Measurements from ENCODE around the gene SOBP.

The SOBP gene

GRCh38 chr6:107490566-107491137 lies 735 bp downstream of the SOBP start:
- H3K27ac ChIP-seq = no peak overlapping the region

GRCh38 chr6:107491138-107491609 lies 1.3 kb downstream of the SOBP start:
- no peak for TF ChIP-seq CTCF (conservative IDR thresholded peaks at IDR 0.05; ENCODE audit: low read depth, low read length)
- Histone ChIP-seq H3K9ac (peak overlapping the region; percentile 27; the same call in 1 of the 2 replicates), H3K36me3 (ENCODE audit: insufficient read depth) (no peaks in the 10 kb centered on the region), H2AFZ (ENCODE audit: low read depth) (peak overlapping the region; percentile 66; the same call in 1 of the 2 replicates), H3K4me1 (ENCODE audit: low read depth, poor library complexity, severe bottlenecking) (peaks cover 48% of the 10 kb centered on the region), H3K27me3 (ENCODE audit: insufficient read depth, low read depth) (no peaks in the 10 kb centered on the region), H3K4me2 (peak overlapping the region; percentile 88), H3K27ac (no peak overlapping the region), H3K4me3 (IDR thresholded peaks at IDR 0.05; ENCODE audit: insufficient read depth, low read depth, low read length) (no peak overlapping the region), H4K20me1 (ENCODE audit: insufficient read depth) (no peaks in the 10 kb centered on the region), H3K79me2 (ENCODE audit: insufficient read depth, low read depth) (peaks cover 20% of the 10 kb centered on the region; the same call in 1 of the 2 replicates)

More at GRCh38 chr6:107490566-107491137, 735 bp downstream of the SOBP start:
- no peak for TF ChIP-seq CTCF (conservative IDR thresholded peaks at IDR 0.05; ENCODE audit: low read depth, low read length)
- Histone ChIP-seq H3K9ac (peak overlapping the region; percentile 27; the same call in 1 of the 2 replicates), H3K27me3 (ENCODE audit: insufficient read depth, low read depth) (no peaks in the 10 kb centered on the region), H3K79me2 (ENCODE audit: insufficient read depth, low read depth) (peaks cover 20% of the 10 kb centered on the region; the same call in 1 of the 2 replicates), H2AFZ (ENCODE audit: low read depth) (peak overlapping the region; percentile 66; the same call in 1 of the 2 replicates), H3K4me3 (IDR thresholded peaks at IDR 0.05; ENCODE audit: insufficient read depth, low read depth, low read length) (no peak overlapping the region), H3K4me1 (ENCODE audit: low read depth, poor library complexity, severe bottlenecking) (peaks cover 43% of the 10 kb centered on the region), H3K4me2 (peak overlapping the region; percentile 88; the same call in 1 of the 2 replicates), H4K20me1 (ENCODE audit: insufficient read depth) (no peaks in the 10 kb centered on the region), H3K36me3 (ENCODE audit: insufficient read depth) (no peaks in the 10 kb centered on the region)

- Histone ChIP-seq H3K27ac (no peak overlapping the region), H3K9ac (no peak overlapping the region; the same call in 1 of the 2 replicates), H3K4me2 (peak overlapping the region; percentile 88), H3K79me2 (ENCODE audit: insufficient read depth, low read depth) (peaks cover 20% of the 10 kb centered on the region; the same call in 1 of the 2 replicates), H3K4me3 (IDR thresholded peaks at IDR 0.05; ENCODE audit: insufficient read depth, low read depth, low read length) (no peak overlapping the region), H3K27me3 (ENCODE audit: insufficient read depth, low read depth) (no peaks in the 10 kb centered on the region), H3K4me1 (ENCODE audit: low read depth, poor library complexity, severe bottlenecking) (peaks cover 57% of the 10 kb centered on the region), H4K20me1 (ENCODE audit: insufficient read depth) (no peaks in the 10 kb centered on the region), H3K36me3 (ENCODE audit: insufficient read depth) (no peaks in the 10 kb centered on the region), H2AFZ (ENCODE audit: low read depth) (no peak overlapping the region)
- no peak for TF ChIP-seq CTCF (conservative IDR thresholded peaks at IDR 0.05; ENCODE audit: low read depth, low read length)
These were observed 2.1 kb downstream of the SOBP start for GRCh38 chr6:107491760-107492660.

- no peak for TF ChIP-seq CTCF (conservative IDR thresholded peaks at IDR 0.05; ENCODE audit: low read depth, low read length)
These were observed 3.5 kb downstream of the SOBP start for GRCh38 chr6:107493158-107494057.

More at GRCh38 chr6:107493158-107494057, 3.5 kb downstream of the SOBP start:
- H3K4me2 ChIP-seq = peak overlapping the region; percentile 88
- no peaks in the 10 kb centered on the region for H3K27me3 ChIP-seq (ENCODE audit: insufficient read depth, low read depth)
- H3K4me3 ChIP-seq (IDR thresholded peaks at IDR 0.05; ENCODE audit: insufficient read depth, low read depth, low read length) = no peak overlapping the region
- H4K20me1 ChIP-seq (ENCODE audit: insufficient read depth) = no peaks in the 10 kb centered on the region
- peak overlapping the region; percentile 25; the same call in 1 of the 2 replicates for H3K9ac ChIP-seq
- peak overlapping the region; percentile 63 for H3K27ac ChIP-seq
- peak overlapping the region; percentile 10; the same call in 1 of the 2 replicates for H2AFZ ChIP-seq (ENCODE audit: low read depth)
- peaks cover 20% of the 10 kb centered on the region; the same call in 1 of the 2 replicates for H3K79me2 ChIP-seq (ENCODE audit: insufficient read depth, low read depth)
- peaks cover 66% of the 10 kb centered on the region for H3K4me1 ChIP-seq (ENCODE audit: low read depth, poor library complexity, severe bottlenecking)
- H3K36me3 ChIP-seq (ENCODE audit: insufficient read depth) = no peaks in the 10 kb centered on the region

All from KMS-11 (cell line).